Thyroid gland (tissue), 4 donors: Measurements from ENCODE around the gene KCNIP4.

ENCODE experiments used
- POLR2A ChIP-seq, 2 donors: fragments of 450-650 bp; IDR thresholded peaks; one replicate each; pipeline ENCODE4 v1.6.1; 2017; ENCODE audit warnings: antibody characterized with exemption in 2 of 2, mild to moderate bottlenecking in 2 of 2, moderate library complexity in 1 of 2
- TF ChIP-seq, protein P1 (sequence below), 6 experiments: fragments of 200-600 bp in 3 of 6; fragments of 450-650 bp in 3 of 6; sonication (generic) in 3 of 6; IDR thresholded peaks; one replicate each; pipeline ENCODE4 v1.5.1; 2016 to 2019; ENCODE audit warnings: antibody characterized with exemption in 6 of 6, mild to moderate bottlenecking in 2 of 6, inconsistent platforms in 1 of 6, moderate library complexity in 1 of 6

DNA sequence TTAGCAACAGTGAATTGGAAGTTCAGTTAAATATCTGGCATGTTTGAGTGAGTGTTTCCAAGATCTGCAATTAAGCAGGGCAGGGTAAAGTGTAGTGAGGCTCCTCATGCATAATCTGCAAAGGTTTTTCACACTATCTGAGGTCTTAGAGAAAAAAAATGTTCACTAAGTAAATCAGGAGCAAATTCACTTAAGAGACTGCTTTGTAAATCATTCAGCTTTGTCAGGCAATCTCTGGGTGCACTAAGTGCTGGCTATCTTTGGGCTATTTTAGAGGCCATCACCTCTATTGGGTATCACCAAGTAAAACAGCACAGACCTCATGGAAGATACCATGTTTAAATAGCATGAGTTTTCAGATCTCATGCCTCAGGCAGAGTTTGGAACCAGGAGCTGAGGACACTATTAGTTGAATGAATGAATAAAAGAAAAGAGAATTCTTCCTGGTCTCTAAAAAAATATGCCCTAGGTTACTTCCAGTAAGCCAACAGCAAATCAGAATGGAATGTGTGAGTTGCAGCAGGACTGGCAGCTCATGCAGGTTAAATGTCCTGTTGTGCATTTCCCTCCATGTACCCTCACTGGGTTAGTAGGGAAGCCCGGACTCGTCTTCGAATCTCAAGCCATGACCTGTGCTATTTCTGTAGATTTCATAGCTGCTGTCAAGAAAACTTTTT is 195.3 kb downstream of the KCNIP4 start:
- TF ChIP-seq, protein P1, sequence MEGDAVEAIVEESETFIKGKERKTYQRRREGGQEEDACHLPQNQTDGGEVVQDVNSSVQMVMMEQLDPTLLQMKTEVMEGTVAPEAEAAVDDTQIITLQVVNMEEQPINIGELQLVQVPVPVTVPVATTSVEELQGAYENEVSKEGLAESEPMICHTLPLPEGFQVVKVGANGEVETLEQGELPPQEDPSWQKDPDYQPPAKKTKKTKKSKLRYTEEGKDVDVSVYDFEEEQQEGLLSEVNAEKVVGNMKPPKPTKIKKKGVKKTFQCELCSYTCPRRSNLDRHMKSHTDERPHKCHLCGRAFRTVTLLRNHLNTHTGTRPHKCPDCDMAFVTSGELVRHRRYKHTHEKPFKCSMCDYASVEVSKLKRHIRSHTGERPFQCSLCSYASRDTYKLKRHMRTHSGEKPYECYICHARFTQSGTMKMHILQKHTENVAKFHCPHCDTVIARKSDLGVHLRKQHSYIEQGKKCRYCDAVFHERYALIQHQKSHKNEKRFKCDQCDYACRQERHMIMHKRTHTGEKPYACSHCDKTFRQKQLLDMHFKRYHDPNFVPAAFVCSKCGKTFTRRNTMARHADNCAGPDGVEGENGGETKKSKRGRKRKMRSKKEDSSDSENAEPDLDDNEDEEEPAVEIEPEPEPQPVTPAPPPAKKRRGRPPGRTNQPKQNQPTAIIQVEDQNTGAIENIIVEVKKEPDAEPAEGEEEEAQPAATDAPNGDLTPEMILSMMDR (IDR thresholded peaks at IDR 0.05), result no peak
- TF ChIP-seq POLR2A (IDR thresholded peaks at IDR 0.05), result no peak
